GM23338 (cell line): ENCODE results near the gene EPPIN. TPM values are rescaled to one million over a fixed set of nuclear protein-coding genes. Genes with fewer than 3 reads are reported as not detected.

Experiments used
- ATAC-seq: fragments of 200-7000 bp; cut with Tn5 transposase; 3 replicates; pipeline ENCODE4 v1.9.1; 2020
- DNase-seq: peaks from one replicate; pipeline ENCODE4 v3.0.0-alpha.2; 2015; ENCODE audit warnings: low spot score
- H2AFZ ChIP-seq: fragments of 200-600 bp; sonication (generic); 2 replicates; pipeline ENCODE4 v1.8.0; 2016; ENCODE audit warnings: antibody characterized with exemption, mild to moderate bottlenecking, moderate library complexity
- H3F3A ChIP-seq: fragments of 200-600 bp; sonication (generic); replicated peaks from 2 replicates; pipeline ENCODE4 v1.8.0; 2017; ENCODE audit warnings: antibody characterized with exemption, mixed run types, low read depth
- H3K27ac ChIP-seq: fragments of 200-600 bp; sonication (generic); 2 replicates; pipeline ENCODE4 v1.6.1; 2016; ENCODE audit warnings: low read depth
- H3K27me3 ChIP-seq: fragments of 200-600 bp; sonication (generic); 2 replicates; pipeline ENCODE4 v1.8.0; 2016; ENCODE audit warnings: mild to moderate bottlenecking, mixed run types, moderate library complexity; ENCODE audit not compliant: insufficient read depth
- H3K36me3 ChIP-seq: fragments of 200-600 bp; sonication (generic); 2 replicates; pipeline ENCODE4 v1.8.0; 2016; ENCODE audit warnings: mild to moderate bottlenecking; ENCODE audit not compliant: insufficient read depth
- H3K4me1 ChIP-seq: fragments of 200-600 bp; sonication (generic); 2 replicates; pipeline ENCODE4 v1.8.0; 2016; ENCODE audit warnings: mild to moderate bottlenecking, moderate library complexity; ENCODE audit not compliant: insufficient read depth
- H3K4me2 ChIP-seq: fragments of 200-600 bp; sonication (generic); 2 replicates; pipeline ENCODE4 v1.7.1; 2017; ENCODE audit warnings: mixed run types
- H3K4me3 ChIP-seq: fragments of 200-600 bp; sonication (generic); 2 replicates; pipeline ENCODE4 v1.6.1; 2016; ENCODE audit warnings: mixed run types
- H3K79me2 ChIP-seq: fragments of 200-600 bp; sonication (generic); replicated peaks from 2 replicates; pipeline ENCODE4 v1.8.0; 2017; ENCODE audit warnings: mild to moderate bottlenecking; ENCODE audit not compliant: insufficient read depth
- H3K9me2 ChIP-seq: fragments of 200-600 bp; sonication (generic); 2 replicates; pipeline ENCODE4 v1.8.0; 2017; ENCODE audit not compliant: insufficient read depth
- H4K20me1 ChIP-seq: fragments of 200-600 bp; sonication (generic); replicated peaks from 2 replicates; pipeline ENCODE4 v1.8.0; 2017; ENCODE audit warnings: mild to moderate bottlenecking; ENCODE audit not compliant: insufficient read depth
- H3K27ac Mint-ChIP-seq: 2 replicates; pipeline ENCODE4 v1.8.0; 2020; ENCODE audit warnings: inconsistent platforms, mild to moderate bottlenecking, moderate library complexity, mixed read lengths
- H3K27me3 Mint-ChIP-seq: 3 replicates; pipeline ENCODE4 v1.8.0; 2022; ENCODE audit warnings: low read depth, mild to moderate bottlenecking, moderate library complexity, mixed read lengths, inconsistent platforms; ENCODE audit not compliant: insufficient read depth, poor library complexity
- H3K36me3 Mint-ChIP-seq: 3 replicates; pipeline ENCODE4 v1.8.0; 2021; ENCODE audit warnings: low read depth, mild to moderate bottlenecking, inconsistent platforms, moderate library complexity, mixed read lengths
- H3K4me1 Mint-ChIP-seq: 3 replicates; pipeline ENCODE4 v1.8.0; 2020; ENCODE audit warnings: mild to moderate bottlenecking, inconsistent platforms, mixed read lengths
- H3K4me3 Mint-ChIP-seq: 3 replicates; pipeline ENCODE4 v1.8.0; 2021; ENCODE audit warnings: moderate library complexity, mild to moderate bottlenecking, inconsistent platforms, mixed read lengths
- H3K9me3 Mint-ChIP-seq: 3 replicates; pipeline ENCODE4 v1.8.0; 2020; ENCODE audit warnings: moderate library complexity, mild to moderate bottlenecking, inconsistent platforms, mixed read lengths
- CREB1 ChIP-seq: fragments of 250-450 bp; sonication (Bioruptor Pico); IDR thresholded peaks from 2 replicates; pipeline ENCODE4 v1.5.0; 2020; ENCODE audit warnings: low read depth, mild to moderate bottlenecking, moderate library complexity
- ETS1 ChIP-seq: IDR thresholded peaks from 2 replicates; pipeline ENCODE4 v1.6.1; 2016; ENCODE audit warnings: antibody characterized with exemption
- EZH2 ChIP-seq: fragments of 200-600 bp; sonication (generic); IDR thresholded peaks from one replicate; pipeline ENCODE4 v1.8.0; 2017; ENCODE audit warnings: antibody characterized with exemption, mild to moderate bottlenecking, low read depth; ENCODE audit not compliant: unreplicated experiment
- EZH2phosphoT487 ChIP-seq: fragments of 200-600 bp; sonication (generic); IDR thresholded peaks from one replicate; pipeline ENCODE4 v1.8.1; 2018; ENCODE audit warnings: antibody characterized with exemption; ENCODE audit not compliant: unreplicated experiment
- JUNB ChIP-seq: IDR thresholded peaks from one replicate; pipeline ENCODE4 v1.6.1; 2016; ENCODE audit warnings: antibody characterized with exemption; ENCODE audit not compliant: unreplicated experiment
- NANOG ChIP-seq: IDR thresholded peaks from 2 replicates; pipeline ENCODE4 v1.6.1; 2016; ENCODE audit warnings: antibody characterized with exemption, borderline replicate concordance
- POLR2AphosphoS5 ChIP-seq: IDR thresholded peaks from 2 replicates; pipeline ENCODE4 v1.6.1; 2016; ENCODE audit warnings: antibody characterized with exemption, low read depth
- REST ChIP-seq: IDR thresholded peaks from one replicate; pipeline ENCODE4 v1.6.1; 2018; ENCODE audit warnings: antibody characterized with exemption; ENCODE audit not compliant: unreplicated experiment
- STAT1 ChIP-seq: IDR thresholded peaks from one replicate; pipeline ENCODE4 v1.6.1; 2016; ENCODE audit warnings: antibody characterized with exemption; ENCODE audit not compliant: unreplicated experiment
- ZNF114 ChIP-seq: fragments of 250-450 bp; sonication (Bioruptor Pico); IDR thresholded peaks from 2 replicates; pipeline ENCODE4 v1.5.0; 2020; ENCODE audit warnings: mild to moderate bottlenecking, moderate library complexity
- ZNF331 ChIP-seq: fragments of 250-450 bp; sonication (Bioruptor Pico); IDR thresholded peaks from 2 replicates; pipeline ENCODE4 v1.5.0; 2020; ENCODE audit warnings: low read depth, mild to moderate bottlenecking, moderate library complexity
- polyA plus RNA-seq: library from polyadenylated mRNA; unstranded; fragments of >200 nt; fragmentation: Nextera tagmentation; extraction: Ambion mirVana; gene quantifications from 2 replicates; pipeline ENCODE4 v1.2.1, GENCODE V29; 2016
- total RNA-seq: library from RNA; depleted of rRNA; stranded (reverse); fragments of >200 nt; shearing (Covaris generic); gene quantifications from 2 replicates; pipeline ENCODE4 v1.2.3, GENCODE V29; 2014
- TF ChIP-seq, protein P1 (sequence below), 2 experiments: fragments of 200-600 bp in 1 of 2; sonication (generic) in 1 of 2; conservative IDR thresholded peaks; 2 replicates each; pipeline versions ENCODE4 v1.5.1 to v1.6.1; 2016 to 2017; ENCODE audit warnings: antibody characterized with exemption in 2 of 2, low read depth in 2 of 2, mild to moderate bottlenecking in 2 of 2, moderate library complexity in 1 of 2

The EPPIN gene
- total and polyA plus RNA-seq, 2 experiments from 2014 or later, result 0.78 TPM; not detected in 1

DNA sequence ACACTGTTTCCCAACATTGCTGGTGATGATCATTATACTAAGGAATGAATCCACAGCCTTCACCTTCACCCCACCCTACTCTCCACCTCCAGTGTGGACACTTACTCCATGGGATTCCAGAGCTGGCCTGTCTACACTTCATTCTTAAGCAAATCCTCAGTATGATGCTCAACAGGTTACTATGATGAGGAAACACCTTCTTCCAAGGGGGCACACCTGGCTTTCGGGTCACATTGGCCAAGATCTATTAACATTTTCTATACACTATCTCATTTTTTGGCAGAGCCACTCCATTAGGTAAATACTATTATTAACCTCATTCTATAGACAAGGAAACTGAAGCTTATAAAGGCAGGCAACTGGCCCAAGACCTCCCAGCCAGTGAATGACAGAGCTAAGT, 8.0 kb upstream of the EPPIN start (continued):
- no peak for TF ChIP-seq REST
- no peak for TF ChIP-seq NANOG
- no peak for TF ChIP-seq CREB1 (CRISPR knock-in tag)
- no peak for TF ChIP-seq ETS1
- no peak for TF ChIP-seq STAT1
- no peak for TF ChIP-seq POLR2AphosphoS5
- TF ChIP-seq ZNF114 (CRISPR knock-in tag), result no peak
- no peak for TF ChIP-seq ZNF331 (CRISPR knock-in tag)
- no peak for TF ChIP-seq JUNB
- no peak for TF ChIP-seq EZH2phosphoT487
- TF ChIP-seq EZH2, result no peak

DNA sequence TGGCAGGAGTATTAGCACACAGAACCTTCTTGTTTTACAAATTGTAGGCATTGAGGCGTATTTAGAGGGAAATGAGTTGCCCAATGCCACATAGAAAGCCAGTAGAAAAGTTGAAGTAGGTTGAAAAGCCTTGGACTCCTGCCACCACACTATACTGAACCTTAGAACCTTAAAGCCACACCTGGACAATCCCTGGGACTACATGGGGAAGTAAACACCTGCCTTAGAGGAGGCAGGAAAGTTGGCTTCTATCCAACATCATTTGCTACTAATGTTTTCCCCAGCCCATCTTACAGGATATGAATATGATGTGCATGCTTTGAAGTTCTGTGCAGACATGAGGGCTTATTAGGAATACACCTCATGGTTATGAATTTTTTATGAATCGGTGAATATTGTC, 5.3 kb upstream of the EPPIN start:
- no peak for ATAC-seq
- no peaks in the 10 kb centered on the region for H3K4me1 Mint-ChIP-seq
- no peak overlapping the region for H3K27ac Mint-ChIP-seq

More for the DNA sequence above, 5.3 kb upstream of the EPPIN start:
- Histone ChIP-seq H4K20me1 (no peaks in the 10 kb centered on the region), H3K4me3 (no peak overlapping the region), H3K4me2 (no peak overlapping the region), H3K27ac (no peak overlapping the region), H3K9me2 (peaks cover 36% of the 10 kb centered on the region), H3K79me2 (no peaks in the 10 kb centered on the region), H3K27me3 (no peaks in the 10 kb centered on the region), H3K36me3 (no peaks in the 10 kb centered on the region), H3K4me1 (no peaks in the 10 kb centered on the region), H2AFZ (no peak overlapping the region), H3F3A (no peaks in the 10 kb centered on the region)
- H3K27me3 Mint-ChIP-seq, result no peaks in the 10 kb centered on the region
- TF ChIP-seq NANOG (no peak), ZNF331 (CRISPR knock-in tag) (no peak), EZH2phosphoT487 (no peak), POLR2AphosphoS5 (no peak), ZNF114 (CRISPR knock-in tag) (no peak), CREB1 (CRISPR knock-in tag) (no peak), STAT1 (no peak), REST (no peak), JUNB (no peak)
- TF ChIP-seq, protein P1, sequence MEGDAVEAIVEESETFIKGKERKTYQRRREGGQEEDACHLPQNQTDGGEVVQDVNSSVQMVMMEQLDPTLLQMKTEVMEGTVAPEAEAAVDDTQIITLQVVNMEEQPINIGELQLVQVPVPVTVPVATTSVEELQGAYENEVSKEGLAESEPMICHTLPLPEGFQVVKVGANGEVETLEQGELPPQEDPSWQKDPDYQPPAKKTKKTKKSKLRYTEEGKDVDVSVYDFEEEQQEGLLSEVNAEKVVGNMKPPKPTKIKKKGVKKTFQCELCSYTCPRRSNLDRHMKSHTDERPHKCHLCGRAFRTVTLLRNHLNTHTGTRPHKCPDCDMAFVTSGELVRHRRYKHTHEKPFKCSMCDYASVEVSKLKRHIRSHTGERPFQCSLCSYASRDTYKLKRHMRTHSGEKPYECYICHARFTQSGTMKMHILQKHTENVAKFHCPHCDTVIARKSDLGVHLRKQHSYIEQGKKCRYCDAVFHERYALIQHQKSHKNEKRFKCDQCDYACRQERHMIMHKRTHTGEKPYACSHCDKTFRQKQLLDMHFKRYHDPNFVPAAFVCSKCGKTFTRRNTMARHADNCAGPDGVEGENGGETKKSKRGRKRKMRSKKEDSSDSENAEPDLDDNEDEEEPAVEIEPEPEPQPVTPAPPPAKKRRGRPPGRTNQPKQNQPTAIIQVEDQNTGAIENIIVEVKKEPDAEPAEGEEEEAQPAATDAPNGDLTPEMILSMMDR (conservative IDR thresholded peaks at IDR 0.05; ENCODE audit: low read depth in 2 of 2), result no peak
- no peaks in the 10 kb centered on the region; the same call in 2 of the 3 replicates for H3K9me3 Mint-ChIP-seq
- no peaks in the 10 kb centered on the region; the same call in 1 of the 3 replicates for H3K36me3 Mint-ChIP-seq
- no peak overlapping the region for H3K4me3 Mint-ChIP-seq
- no peak for DNase-seq
